Activated CD4-positive, alpha-beta T cell treated with anti-CD3 and anti-CD28 coated beads, Interleukin-10, Interleukin-2, amounts not matched to agents 100 ng/mL and 50 ng/mL, durations not matched to agents 16 hours and 8 hours (primary cell): ENCODE data around the gene RAC3.
"Not testable (repeated sequence)": the region's sequence is repeated elsewhere in the genome, so short reads cannot be mapped to it uniquely, and the experiment has no call there.

Experiments
- DNase-seq: peaks from one replicate; pipeline ENCODE4 v3.0.0-alpha.2; 2020

The RAC3 gene

DNA sequence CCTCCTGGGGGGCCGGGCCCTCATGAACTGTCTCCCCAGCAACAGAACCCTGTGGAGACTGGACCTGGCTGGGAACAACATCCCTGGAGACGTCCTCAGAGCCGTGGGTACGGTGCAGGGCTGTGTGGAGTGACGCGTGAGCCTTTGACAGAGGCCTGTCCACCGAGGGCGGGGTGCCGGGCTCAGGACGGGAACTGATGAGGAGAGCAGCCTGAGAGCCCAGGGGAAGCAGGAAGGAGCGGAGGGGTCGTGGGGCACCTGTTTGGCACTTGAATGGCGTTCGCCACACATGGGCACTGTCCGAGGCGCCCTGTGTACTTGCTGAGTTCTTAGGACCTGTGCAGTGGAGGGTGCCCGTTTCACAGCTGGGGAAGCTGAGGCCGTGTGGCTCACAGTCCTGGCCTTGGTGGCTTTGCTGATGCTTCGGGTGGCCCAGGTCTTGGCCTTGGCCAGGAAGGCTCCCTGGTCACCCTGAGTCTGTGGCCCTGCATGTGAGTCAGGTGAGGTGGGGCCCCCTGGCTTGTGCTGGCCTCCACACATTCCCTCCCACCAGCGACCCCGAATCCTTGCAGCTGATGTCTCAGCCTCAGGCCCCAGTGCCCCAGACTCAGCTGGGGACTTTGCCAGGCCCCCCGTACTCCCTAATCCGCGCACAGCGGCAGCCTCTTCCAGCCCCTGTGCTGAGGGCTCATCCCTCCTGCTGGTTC lies 5.9 kb upstream of the RAC3 start:
- no peak for DNase-seq

DNA sequence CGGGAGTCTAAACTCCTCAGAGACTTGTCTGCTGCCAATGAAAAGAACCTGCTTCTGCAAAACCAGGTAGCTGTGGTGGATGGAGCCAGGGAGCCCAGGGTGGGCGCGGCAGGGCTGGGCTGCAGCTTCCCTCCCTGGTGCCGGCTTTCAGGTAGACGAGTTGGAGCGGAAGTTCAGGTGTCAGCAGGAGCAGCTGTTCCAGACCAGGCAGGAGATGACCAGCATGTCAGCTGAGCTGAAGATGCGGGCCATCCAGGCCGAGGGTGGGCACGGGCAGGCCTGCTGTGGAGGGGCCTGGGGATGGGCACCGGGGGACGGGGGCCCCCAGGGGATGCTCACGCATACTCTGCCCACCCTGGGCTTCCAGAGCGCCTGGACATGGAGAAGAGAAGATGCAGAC lies 3.2 kb upstream of the RAC3 start:
- DNase-seq, result no peak

GRCh38 chr17:82028966-82029365 lies 2.5 kb upstream of the RAC3 start:
- no peak for DNase-seq

DNA sequence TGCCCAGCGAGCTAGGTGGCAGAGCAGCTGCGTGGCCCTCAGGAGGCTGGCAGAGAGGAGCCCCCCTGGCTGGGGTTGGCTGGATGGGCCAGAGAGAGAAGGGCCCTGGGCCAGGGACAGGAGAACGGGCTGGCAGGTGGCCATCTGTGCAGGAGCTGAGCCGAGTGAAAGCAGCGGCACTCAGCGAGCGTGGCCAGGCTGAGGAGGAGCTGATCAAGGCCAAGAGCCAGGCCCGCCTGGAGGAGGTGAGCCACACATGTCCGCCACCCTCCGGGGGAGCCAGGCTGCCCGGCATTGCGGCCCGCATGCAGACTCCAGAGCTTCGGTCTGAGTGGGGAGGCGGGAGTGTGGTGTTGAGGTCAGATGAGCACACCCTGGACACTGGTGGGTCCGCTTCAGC lies 2.1 kb upstream of the RAC3 start:
- no peak for DNase-seq

DNA sequence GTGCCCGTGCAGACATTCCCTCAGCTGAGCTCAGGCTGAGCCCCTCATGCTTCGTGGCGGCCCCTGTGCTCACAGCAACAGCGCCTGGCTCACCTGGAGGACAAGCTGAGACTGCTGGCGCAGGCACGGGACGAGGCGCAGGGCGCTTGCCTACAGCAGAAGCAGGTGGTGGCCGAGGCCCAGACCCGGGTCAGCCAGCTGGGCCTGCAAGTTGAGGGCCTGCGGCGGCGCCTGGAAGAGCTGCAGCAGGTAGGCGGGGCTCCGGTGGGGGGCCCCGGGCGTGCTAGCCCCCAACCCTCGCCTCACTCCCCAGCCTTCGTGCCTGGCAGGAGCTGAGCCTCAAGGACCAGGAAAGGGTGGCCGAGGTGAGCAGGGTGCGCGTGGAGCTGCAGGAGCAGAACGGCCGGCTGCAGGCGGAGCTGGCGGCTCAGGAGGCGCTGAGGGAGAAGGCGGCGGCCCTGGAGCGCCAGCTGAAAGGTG lies 1.4 kb upstream of the RAC3 start:
- no peak for DNase-seq

DNA sequence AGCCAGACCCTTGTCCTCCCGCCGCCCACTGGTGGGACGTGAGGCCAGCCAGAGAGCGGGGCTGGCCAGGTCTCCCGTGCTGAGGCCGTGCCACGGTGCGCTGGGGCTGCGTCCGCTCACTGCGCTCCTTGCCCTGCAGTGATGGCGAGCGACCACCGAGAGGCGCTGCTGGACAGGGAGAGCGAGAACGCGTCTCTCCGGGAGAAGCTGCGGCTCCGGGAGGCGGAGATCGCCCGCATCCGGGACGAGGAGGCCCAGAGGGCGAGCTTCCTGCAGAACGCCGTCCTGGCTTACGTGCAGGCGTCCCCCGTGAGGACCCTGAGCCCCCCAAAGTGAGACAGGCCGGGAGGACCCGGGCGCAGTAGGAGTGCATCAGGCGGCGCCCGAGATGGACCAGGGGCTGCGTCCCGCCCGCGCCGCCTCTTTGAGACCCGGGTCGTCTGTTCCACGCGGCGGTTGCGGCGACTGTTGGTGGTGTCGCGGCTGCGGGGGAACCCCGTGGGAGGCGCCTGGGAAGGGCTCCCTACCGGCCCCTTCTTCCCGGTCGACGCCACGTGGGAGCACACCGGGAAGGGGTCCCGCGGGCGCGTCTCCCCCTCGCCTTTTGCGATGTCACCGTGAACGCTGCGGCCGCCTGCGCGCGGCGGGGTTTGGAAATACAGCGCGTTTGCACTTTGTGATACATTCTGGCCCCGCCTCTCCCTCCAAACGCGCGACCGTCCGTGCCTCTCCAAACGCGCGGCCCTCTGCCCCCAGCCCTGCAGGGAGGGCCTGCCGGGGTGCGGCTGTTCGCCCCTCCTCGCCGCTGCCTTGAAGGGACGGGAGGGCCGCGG lies 792 bp upstream of the RAC3 start:
- peak; percentile 89 for DNase-seq

- peak; percentile 58 for DNase-seq
Measured at GRCh38 chr17:82031885-82032627, 578 bp downstream of the RAC3 start.

- DNase-seq, result no peak
Measured at GRCh38 chr17:82033359-82034085, 2.0 kb downstream of the RAC3 start.

DNA sequence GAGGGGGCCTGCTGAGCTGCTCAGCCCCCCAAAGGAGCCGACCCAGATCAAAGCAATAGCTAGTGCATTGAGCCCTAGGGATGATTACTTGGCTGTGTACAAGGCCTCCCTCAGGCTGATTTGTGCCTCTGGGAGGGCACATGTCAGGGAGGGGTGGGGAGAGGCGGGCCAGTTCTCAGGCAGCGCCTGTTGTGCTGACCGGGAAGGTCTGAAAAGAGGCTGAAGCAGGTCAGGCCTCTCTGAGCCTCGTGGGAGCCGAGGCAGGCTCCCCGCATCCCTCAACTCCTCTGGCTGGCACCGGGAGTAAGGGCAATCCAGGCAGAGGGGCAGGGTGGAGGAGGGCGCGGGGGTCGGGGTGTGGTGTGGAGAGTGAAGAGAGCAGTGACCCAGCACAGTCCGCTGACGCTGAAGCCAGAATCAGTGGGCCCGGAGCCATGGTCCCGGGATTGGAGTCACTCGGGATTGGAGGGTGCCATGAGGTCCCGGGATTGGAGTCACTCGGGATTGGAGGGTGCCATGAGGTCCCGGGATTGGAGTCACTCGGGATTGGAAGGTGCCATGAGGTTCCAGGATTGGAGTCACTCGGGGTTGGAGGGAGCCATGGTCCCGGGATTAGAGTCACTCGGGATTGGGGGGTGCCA lies 3.0 kb downstream of the RAC3 start:
- DNase-seq, result no peak

- no peak for DNase-seq
Measured at GRCh38 chr17:82035488-82035887, 4.0 kb downstream of the RAC3 start.

GRCh38 chr17:82035956-82036633 lies 4.6 kb downstream of the RAC3 start:
- DNase-seq, result no peak

DNA sequence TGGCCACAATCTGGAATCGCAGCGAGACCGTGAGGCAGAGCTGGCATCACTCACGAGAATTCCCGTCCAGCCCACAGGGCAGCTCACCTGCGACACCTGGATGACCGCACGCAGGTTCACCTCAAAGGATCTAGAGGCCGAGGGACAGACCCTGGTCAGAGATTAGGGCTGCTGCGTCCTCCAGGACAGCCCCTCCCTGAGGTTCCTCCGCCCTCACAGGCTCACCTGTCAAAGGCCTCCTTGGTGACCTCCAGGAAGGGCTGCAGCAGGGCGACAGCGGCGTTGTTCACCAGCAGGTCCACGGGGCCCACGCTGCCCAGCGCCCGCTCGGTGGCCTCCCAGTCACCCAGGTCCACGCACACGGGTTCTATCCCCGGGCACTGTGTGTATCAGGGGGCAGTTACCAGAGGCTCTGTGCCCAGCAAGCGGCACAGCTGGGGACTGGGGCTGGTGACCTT lies 5.2 kb downstream of the RAC3 start:
- DNase-seq, result no peak

- peak; percentile 98 for DNase-seq
Measured at GRCh38 chr17:82037092-82037888, 5.8 kb downstream of the RAC3 start, which contains the start of gene DCXR. TSS of gene DCXR (minus strand) at chr17:82037697. CDS start at chr17:82037682, 15 bp downstream.

DNA sequence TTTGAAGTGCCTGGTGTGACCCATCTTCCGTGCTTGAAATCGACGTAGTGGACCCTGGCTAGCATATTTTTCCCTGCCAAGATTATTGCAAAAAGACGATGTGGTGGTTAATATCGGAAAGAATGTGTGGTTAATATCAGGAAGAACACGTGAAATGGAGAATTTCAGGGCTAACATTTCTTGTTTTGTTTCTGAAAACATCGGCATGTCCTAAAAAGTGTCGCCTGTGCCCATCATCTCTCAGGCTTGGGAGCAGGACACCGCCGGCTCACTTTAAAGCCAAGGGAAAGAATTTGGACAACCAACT lies 6.4 kb downstream of the RAC3 start:
- no peak for DNase-seq

DNA sequence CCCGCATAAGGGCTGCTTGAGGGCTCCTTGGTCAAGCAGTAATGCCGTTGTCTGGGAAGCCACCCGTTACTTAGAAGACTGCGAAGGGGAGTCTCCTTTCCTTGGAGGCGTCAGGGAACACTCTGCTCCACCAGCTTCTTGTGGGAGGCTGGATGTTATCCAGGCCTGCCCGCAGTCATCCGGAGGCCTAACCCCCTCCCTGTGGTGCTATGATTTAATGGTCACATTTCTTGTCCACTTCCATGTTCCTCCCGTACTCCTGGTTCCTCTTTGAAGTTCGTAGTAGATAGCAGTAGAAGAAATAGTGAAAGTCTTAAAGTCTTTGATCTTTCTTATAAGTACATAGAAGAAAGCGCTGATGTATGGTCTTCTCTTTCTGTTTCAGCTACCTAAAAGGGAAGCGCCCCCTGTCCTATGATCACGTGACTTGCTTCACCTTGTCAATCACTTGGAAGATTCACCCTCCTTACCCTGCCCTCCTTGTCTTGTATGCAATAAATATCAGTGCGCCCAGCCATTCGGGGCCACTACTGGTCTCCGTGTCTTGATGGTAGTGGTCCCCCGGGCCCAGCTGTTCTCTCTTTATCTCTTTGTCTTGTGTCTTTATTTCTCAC lies 7.4 kb downstream of the RAC3 start:
- not testable (repeated sequence) for DNase-seq

GRCh38 chr17:82039695-82040299 lies 8.3 kb downstream of the RAC3 start:
- no peak for DNase-seq

GRCh38 chr17:82041144-82041814 lies 9.8 kb downstream of the RAC3 start:
- DNase-seq, result no peak

DNA sequence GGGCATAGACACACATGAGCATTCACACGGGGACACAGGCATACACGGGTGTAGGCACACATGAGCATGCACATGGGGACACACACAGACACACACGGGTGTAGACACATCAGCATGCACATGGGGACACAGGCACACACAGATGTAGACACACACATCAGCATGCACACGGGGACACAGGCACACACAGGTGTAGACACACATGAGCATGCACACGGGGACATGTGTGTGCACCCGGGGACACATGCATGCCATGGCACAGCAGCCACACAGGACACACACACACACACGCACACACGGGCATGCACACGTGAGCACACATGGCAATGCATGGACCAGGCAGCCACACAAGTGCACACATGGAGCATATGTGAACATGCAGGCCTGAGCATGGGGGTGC lies 11.2 kb downstream of the RAC3 start:
- no peak for DNase-seq

GRCh38 chr17:82043507-82043906 lies 12.0 kb downstream of the RAC3 start:
- DNase-seq, result no peak
